ENCODE results near the gene SOX1. TPM values are rescaled to one million over a fixed set of nuclear protein-coding genes. Genes with fewer than 3 reads are reported as not detected.

The SOX1 gene
- total and polyA plus RNA-seq, 8 donors = not detected

GRCh38 chr13:112057439-112057735 lies 9.6 kb upstream of the SOX1 start:
- H3K9me3 ChIP-seq = peaks cover 0 to 5% (median 0%) of the 10 kb centered on the region in 4 donors
- intact Hi-C loops (cut with DNase I; ENCODE audit: low total_unique reads) = no loop called here
- no peak overlapping the region for H3K27ac ChIP-seq
- peaks cover 0 to 70% (median 25%) of the 10 kb centered on the region in 4 donors for H3K4me1 ChIP-seq
- TF ChIP-seq POLR2AphosphoS5 (IDR thresholded peaks at IDR 0.05) = no peak
- TF ChIP-seq, protein P1, sequence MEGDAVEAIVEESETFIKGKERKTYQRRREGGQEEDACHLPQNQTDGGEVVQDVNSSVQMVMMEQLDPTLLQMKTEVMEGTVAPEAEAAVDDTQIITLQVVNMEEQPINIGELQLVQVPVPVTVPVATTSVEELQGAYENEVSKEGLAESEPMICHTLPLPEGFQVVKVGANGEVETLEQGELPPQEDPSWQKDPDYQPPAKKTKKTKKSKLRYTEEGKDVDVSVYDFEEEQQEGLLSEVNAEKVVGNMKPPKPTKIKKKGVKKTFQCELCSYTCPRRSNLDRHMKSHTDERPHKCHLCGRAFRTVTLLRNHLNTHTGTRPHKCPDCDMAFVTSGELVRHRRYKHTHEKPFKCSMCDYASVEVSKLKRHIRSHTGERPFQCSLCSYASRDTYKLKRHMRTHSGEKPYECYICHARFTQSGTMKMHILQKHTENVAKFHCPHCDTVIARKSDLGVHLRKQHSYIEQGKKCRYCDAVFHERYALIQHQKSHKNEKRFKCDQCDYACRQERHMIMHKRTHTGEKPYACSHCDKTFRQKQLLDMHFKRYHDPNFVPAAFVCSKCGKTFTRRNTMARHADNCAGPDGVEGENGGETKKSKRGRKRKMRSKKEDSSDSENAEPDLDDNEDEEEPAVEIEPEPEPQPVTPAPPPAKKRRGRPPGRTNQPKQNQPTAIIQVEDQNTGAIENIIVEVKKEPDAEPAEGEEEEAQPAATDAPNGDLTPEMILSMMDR (IDR thresholded peaks at IDR 0.05) = no peak
- TF ChIP-seq POLR2A (IDR thresholded peaks at IDR 0.05) = no peak
- no peak for TF ChIP-seq EP300 (IDR thresholded peaks at IDR 0.05)
- peak overlapping the region in 1 of 4 donors; percentile 1 for H3K4me3 ChIP-seq
- H3K27me3 ChIP-seq = peaks cover 63 to 100% (median 94%) of the 10 kb centered on the region in 3 donors
- no peak for DNase-seq
- H3K36me3 ChIP-seq = no peaks in the 10 kb centered on the region
- 4 to 9% (median 5%) methylated on average over 24 to 25 of the region's 25 CpGs for WGBS, 5 donors

DNA sequence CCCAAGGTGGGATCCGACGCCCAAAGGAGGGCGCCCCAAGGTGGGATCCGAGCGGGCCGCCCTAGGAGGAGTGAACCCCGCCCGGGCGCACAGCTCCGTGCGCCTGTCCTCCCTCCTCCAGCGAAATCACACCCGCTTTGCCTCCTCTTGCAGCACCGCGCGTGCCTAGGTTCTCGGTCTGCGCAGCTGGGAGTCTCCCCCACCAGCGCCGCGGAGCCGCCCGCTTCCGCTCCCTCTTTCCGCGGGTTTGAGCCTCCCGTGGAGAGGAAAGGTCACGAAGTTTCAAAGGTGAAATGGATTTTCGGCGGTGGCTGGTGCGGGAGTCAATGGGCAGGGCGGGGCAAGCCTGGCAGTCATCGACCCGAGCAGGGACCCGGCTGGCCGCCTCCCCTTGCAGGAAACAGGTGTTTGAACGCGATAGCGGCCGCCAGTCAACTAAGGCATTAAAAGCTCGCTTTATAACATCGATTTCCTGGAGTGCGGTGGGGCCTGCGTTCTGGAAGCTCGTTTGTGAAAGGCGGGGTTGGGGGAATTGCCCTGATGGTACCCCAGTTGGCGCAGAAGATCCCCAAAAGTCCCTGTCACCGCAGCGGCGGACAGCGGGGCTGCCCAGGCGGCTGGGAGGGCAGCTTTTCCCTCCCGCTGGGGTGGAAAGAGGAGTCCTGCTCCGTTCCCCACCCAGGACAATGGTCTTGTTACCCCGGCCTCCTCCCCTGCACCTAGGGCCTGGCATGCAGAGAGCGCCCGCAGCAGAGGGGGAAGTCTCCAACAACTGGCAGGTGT lies 9.0 kb upstream of the SOX1 start:
- Histone ChIP-seq H3K27me3 (peaks cover 68 to 100% (median 96%) of the 10 kb centered on the region in 3 donors), H3K27ac (no peak overlapping the region), H3K4me3 (no peak overlapping the region), H3K9me3 (peaks cover 0 to 5% (median 0%) of the 10 kb centered on the region in 4 donors), H3K4me1 (peaks cover 0 to 75% (median 27%) of the 10 kb centered on the region in 4 donors), H3K36me3 (no peaks in the 10 kb centered on the region)
- DNase-seq = no peak
- no peak for TF ChIP-seq EP300 (IDR thresholded peaks at IDR 0.05)
- intact Hi-C loops (cut with DNase I; ENCODE audit: low total_unique reads) = no loop called here
- WGBS, 5 donors = 2 to 4% (median 3%) methylated on average over 45 to 57 of the region's 57 CpGs

GRCh38 chr13:112058519-112058873 lies 8.5 kb upstream of the SOX1 start:
- DNase-seq = no peak

DNA sequence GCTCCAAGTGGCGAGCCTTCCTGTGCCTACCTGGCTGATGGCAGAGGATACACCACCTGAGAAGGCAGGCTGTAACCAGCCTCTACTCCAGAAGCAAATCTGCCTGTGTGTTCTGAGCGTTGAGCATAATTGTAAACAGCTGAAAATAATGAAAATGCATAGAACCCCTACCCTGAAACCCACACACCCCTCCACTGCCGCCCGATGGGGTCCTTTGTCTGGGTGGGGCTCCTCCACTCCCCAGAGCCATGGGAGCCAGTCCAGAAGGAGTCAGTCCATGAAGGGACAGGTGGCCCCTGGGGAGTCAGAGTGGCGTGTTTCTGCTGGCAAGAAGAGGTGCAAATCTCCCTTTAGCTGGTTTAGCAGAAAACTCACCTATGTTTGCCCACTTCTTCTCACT lies 8.0 kb upstream of the SOX1 start:
- H3K27me3 ChIP-seq = peaks cover 70 to 100% (median 96%) of the 10 kb centered on the region in 3 donors
- peaks cover 0 to 72% (median 25%) of the 10 kb centered on the region in 4 donors for H3K4me1 ChIP-seq
- no peaks in the 10 kb centered on the region for H3K9me3 ChIP-seq
- DNase-seq = no peak
- 7 to 16% (median 9%) methylated on average over 5 of the region's 5 CpGs for WGBS, 5 donors
- no peaks in the 10 kb centered on the region for H3K36me3 ChIP-seq
- intact Hi-C loops (cut with DNase I; ENCODE audit: low total_unique reads) = no loop called here
- no peak overlapping the region for H3K4me3 ChIP-seq
- no peak overlapping the region for H3K27ac ChIP-seq
- TF ChIP-seq EP300 (IDR thresholded peaks at IDR 0.05) (no peak), POLR2A (IDR thresholded peaks at IDR 0.05) (no peak), POLR2AphosphoS5 (IDR thresholded peaks at IDR 0.05) (no peak)
- TF ChIP-seq, protein P1 (IDR thresholded peaks at IDR 0.05) = no peak

More at GRCh38 chr13:112058519-112058873, 8.5 kb upstream of the SOX1 start:
- TF ChIP-seq POLR2AphosphoS5 (IDR thresholded peaks at IDR 0.05) = no peak
- TF ChIP-seq, protein P1 (IDR thresholded peaks at IDR 0.05) = no peak
- TF ChIP-seq POLR2A (IDR thresholded peaks at IDR 0.05) = no peak
- TF ChIP-seq EP300 (IDR thresholded peaks at IDR 0.05) = no peak
- Histone ChIP-seq H3K36me3 (no peaks in the 10 kb centered on the region), H3K27ac (no peak overlapping the region), H3K4me1 (peaks cover 0 to 77% (median 27%) of the 10 kb centered on the region in 4 donors), H3K4me3 (no peak overlapping the region), H3K9me3 (peaks cover 0 to 4% (median 0%) of the 10 kb centered on the region in 4 donors), H3K27me3 (peaks cover 70 to 100% (median 96%) of the 10 kb centered on the region in 3 donors)
- 2 to 12% (median 5%) methylated on average over 9 to 11 of the region's 11 CpGs for WGBS, 5 donors
- intact Hi-C loops (cut with DNase I; ENCODE audit: low total_unique reads) = no loop called here
